DMS79 treated with DMSO at 0.1 percent for 48 hours (cell line): ENCODE data around the gene PLCD3.

Source experiments
- DNase-seq: peaks from one replicate; lab custom pipeline; 2025; lab: John Stamatoyannopoulos, UW

PLCD3 gene

DNA sequence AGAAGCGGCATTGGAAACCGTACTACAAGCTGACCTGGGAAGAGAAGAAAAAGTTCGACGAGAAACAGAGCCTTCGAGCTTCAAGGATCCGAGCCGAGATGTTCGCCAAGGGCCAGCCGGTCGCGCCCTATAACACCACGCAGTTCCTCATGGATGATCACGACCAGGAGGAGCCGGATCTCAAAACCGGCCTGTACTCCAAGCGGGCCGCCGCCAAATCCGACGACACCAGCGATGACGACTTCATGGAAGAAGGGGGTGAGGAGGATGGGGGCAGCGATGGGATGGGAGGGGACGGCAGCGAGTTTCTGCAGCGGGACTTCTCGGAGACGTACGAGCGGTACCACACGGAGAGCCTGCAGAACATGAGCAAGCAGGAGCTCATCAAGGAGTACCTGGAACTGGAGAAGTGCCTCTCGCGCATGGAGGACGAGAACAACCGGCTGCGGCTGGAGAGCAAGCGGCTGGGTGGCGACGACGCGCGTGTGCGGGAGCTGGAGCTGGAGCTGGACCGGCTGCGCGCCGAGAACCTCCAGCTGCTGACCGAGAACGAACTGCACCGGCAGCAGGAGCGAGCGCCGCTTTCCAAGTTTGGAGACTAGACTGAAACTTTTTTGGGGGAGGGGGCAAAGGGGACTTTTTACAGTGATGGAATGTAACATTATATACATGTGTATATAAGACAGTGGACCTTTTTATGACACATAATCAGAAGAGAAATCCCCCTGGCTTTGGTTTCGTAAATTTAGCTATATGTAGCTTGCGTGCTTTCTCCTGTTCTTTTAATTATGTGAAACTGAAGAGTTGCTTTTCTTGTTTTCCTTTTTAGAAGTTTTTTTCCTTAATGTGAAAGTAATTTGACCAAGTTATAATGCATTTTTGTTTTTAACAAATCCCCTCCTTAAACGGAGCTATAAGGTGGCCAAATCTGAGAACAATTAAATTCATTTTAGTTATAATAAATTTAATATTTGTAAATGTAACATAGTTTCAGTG is 17.7 kb upstream of the PLCD3 start:
- peak; percentile 58 for DNase-seq

DNA sequence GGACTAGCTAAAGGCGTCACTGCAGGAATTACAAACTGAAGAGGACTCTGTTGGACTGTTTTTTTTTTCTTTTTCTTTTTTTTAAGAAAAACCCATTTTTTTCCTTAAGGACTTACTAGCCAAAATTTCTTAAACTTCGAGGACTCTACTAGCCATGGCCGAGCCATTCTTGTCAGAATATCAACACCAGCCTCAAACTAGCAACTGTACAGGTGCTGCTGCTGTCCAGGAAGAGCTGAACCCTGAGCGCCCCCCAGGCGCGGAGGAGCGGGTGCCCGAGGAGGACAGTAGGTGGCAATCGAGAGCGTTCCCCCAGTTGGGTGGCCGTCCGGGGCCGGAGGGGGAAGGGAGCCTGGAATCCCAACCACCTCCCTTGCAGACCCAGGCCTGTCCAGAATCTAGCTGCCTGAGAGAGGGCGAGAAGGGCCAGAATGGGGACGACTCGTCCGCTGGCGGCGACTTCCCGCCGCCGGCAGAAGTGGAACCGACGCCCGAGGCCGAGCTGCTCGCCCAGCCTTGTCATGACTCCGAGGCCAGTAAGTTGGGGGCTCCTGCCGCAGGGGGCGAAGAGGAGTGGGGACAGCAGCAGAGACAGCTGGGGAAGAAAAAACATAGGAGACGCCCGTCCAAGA is 16.8 kb upstream of the PLCD3 start:
- peak; percentile 67 for DNase-seq

DNA sequence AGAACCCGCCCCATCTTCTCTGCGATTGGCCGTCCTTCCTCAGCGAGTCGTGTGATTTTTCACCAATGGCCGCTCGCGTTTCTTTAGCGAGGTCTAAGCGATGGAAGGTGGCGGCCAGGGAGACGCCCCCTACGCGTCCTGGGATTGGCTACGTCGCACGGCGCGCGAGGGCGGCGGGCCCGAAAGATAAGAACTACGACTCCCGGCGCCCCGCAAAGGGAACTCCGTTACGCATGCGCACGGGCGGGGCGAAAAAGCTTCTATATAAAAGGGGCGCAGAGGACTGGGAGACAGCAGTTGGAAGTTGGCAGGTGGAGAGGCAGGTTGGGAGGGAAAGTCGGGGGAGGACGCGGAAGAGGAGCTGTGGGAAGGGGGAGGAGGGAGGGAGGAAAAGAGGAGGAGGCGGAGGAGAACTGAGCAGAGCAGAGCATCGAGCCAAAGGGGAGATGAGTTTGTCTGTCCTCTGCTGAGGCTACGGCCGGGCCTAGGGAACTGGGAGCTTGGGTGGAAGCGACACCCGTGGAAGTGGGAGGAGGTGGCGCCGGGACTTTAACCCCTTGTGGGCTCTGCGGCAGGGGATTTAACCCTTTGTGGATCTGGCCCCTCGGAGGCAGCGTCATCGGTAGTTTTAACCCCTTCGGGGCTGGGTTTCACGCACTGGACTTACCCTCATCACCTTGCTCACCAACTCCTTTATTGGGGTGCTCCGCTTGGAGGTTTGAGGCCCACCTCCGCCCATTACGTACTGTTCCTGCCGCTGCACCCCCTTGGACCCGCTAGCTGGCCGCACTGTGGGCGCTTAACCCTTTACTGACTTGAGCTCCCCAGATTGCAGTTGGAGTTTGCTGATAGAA is 16.1 kb upstream of the PLCD3 start, which contains the start of gene HEXIM1:
TSS of gene HEXIM1 (plus strand) at position 293 of the 854 bp plus-strand sequence. CDS start 716 bp downstream, outside the sequence.
- DNase-seq: peak; percentile 99

DNA sequence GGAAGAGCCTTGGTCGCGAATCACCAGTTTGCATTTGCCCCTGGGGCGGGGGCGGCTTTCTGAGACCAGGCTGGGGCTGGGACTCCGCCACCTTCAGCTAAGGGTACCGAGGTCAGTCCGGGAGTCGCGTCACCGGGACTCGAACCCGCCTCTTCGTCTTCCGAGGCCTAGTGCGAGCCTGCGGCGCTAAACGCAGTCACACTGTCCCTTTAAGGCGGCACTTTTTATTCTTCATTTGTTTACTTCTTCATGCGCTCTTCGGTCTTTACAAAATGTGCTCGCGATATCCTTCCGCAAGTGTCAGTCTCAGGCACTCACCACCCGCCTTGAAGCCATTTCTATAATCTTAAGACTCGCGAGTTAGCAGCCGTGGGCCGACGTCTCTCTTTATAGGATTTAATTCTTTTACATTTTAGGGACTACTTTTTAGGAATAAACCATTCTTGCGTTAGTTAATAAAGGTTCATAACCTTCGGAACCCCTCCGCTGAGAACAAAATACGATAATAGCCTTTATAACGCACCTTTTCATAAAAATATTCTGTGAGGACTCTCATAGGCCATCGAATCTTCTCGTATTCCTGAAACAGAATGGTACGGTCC is 15.4 kb upstream of the PLCD3 start:
- peak; percentile 95 for DNase-seq

DNA sequence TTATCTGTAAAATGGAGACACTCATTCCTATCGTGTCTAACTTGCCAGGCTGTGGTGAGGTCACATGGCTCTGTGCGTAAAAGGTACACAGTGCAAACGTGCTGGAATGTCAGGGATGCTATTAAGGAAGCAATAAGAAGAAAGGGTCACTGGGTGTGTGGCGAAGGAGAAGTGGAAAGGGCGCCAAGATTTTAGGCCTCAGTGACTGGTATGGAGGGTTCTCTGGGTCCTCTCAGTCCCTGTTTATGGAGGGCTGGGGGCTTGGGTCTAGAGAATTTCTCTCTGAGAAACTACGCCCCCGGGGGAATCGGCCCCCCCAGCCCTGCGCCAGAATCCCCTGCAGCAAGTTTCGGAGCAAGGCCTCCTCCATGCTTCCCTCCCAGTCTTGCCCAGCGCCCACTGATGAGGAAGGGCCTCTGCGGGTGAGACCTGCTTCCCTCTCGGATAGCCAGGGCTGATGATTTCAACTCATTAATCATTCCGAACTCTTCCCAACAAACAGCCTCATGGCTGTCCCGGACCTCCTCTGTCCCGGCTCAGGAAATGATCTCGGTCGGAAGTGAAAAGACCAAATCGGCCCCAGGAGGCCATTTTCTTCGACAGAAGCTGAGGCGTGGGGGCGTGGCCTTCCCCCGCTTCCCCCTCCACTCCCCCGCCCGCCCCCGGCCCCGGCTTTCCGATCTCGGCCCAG is 14.7 kb upstream of the PLCD3 start:
- peak; percentile 87 for DNase-seq

DNA sequence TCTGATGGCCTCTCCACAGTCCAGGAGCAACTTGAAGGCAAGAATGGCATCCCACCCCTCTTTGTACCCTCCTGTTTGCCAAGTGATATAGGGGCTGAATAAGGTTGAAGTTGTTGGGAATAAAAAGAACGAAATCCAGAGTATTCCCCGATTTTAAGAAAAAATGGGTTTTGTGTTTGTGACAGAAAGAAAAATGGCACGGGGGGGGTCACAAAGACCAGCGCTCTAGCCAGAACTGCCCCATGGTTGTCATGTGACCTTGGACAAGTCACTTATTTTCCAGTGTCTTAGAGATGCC is 14.2 kb upstream of the PLCD3 start:
- DNase-seq: no peak

DNA sequence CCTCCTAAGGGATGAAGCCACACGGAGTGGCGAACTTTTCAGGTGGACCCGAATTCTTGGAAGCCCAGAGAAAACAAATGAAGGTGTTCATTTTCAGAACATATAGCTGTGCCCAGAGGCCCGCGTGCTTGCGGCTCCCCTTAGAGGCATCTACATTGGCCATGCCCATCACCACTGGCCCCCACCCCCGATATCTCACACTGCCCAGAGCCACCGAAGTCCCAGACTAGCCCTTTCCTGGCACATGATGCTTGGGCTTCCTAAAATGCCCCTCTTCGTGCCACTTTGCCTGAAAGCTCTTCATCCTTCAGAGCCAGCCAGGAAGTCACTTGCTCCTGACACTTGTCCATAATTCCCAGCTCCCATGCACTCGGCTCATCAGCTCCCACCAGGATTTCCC is 13.9 kb upstream of the PLCD3 start:
- no peak for DNase-seq

DNA sequence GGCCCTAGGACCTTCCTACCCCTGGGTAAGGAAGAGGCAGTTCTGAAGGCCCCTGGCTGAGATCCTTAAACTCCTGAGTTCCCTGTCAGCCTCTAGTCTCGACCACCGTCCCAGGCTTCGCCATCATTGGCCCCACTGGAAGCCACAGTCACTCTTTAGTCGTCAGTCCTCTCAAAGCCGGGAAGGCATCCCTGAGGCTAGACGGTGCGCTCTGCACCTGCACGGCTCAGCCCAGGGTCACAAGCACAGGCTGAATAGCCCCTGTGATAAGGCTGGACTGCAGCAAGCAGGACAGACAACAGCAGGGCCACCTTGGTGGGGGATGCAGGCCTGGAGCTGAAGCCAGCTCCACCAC is 12.7 kb upstream of the PLCD3 start:
- DNase-seq: no peak

DNA sequence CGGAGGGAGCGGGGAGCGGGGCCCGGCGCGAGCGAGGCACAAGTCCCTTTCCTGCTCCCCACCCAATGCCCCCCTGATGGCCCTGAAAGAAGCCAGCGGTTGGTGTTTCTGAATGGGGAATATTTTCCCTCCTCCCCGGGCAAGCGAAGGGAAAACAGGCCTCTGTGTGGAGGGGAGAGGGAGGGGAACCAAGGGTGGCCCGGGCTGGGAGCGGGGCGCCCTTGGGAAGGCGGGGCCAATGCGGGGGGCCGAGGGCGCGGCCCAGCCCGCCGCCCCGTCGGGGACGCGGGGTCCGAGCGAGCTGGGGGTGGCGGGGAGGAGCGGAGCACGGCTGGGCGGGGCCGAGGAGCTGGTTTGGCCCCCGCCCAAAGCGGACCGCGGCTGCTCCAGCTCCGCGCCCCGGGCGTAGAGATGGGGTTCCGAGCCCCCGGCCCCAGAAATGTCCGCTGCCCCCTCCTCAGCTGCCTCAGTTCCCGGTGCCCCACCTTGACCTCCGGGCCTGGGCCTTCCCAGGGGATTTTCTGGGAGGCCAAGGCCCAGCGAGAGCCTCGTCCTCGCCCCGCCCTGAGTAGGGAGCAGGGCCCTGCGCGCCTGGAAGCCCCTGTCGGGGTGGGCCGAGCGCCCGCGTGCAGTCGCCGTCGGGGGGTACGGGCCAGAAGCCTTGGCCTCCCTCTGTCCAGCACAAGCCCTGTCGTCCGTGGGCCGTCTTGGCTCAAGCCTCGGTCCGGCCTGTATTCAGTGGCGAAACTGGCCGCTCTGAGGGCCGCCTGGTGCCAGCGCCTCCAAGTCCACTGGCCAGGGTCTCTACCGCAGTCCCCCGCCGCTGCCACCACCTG is 12.1 kb upstream of the PLCD3 start:
- DNase-seq: no peak

DNA sequence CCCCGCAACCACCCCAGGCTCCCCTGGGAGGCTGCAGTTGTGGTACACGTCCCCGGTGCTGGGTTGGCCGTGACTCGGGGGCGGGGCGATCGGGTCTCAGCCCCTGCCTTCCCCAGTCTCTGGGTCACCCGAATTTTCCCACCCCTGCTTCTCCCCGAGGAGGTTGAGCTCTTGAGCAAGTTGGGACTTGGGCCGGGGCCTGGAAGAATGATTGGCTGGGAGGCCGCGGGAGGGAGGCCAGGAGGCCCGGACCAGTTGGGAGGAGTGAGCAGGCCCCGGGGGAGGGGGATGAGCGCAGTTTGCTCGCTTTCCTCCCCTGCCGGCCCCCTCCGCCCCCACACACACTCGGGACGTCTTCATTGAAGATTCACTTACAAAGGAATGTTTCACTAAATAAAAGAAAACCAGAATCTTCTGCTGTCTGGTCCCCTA is 11.5 kb upstream of the PLCD3 start:
- no peak for DNase-seq

DNA sequence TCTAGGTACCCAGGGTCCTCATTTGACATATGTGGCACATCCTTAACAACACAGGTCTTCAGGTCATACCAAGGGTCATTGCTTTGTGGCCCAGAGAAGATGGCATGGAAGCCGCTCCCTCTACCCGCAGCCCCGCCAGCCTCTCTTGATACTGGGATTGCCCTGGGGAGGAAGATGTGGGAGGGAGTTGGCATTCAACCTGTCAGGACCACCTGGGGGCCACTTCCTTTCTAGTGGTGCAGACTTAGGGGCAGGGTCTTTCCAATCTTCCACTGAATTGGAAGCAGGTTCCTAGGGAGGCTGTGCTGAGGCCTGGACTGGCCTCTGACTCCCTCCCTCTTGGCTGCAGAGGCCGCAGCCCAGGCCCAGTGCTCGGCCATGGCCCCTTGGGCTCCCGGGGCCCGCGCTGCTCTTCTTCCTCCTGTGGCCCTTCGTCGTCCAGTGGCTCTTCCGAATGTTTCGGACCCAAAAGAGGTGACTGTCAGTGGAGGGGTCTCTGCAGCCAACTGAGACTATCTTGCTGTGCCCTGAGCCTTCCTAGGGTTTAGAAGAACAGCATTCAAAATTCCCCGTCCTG is 10.9 kb upstream of the PLCD3 start:
- no peak for DNase-seq

DNA sequence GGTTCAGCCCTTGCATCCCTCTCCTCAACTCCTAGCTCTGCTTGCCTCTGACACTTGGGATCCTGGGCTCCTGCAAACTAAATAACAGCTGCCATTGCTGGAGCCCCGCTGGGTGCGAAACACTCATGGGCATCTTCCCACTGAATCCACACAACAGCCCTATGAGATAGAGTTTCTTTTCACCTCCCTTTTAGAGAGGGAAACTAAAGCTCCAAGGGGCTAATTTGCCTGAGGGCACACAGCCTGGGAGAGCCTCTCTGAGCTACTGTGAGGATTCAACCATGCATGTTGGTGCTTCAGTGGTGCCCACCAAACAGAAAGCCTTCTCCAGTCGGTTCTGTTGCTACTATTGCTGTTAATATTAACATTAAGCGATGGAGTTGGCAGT is 7.2 kb upstream of the PLCD3 start:
- DNase-seq: no peak

DNA sequence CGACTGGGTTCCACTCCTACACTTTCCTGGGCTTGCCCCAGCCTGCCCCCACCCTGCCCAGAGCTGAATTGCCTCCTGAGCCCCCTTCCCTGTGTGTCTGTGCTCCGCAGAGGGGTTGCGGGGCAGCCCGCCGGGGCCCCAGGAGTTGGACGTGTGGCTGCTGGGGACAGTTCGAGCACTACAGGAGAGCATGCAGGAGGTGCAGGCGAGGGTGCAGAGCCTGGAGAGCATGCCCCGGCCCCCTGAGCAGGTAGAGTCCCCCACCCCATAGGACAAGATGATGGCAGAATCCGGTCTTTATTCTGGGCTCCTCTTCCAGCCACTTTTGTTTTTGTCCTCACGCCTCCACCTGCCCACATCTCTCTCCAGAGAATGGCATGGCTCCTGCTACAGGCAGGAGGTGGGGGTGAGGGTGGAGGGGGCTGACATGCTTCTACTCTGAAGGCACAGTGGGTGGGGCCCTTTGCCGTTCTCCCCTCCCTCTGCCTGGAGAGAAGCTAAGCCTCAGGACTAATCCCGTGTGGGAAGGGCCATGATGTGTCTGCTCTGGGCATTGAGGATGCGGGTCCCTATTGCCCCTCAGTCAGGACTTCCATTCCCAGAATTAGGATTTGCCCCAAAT is 6.7 kb upstream of the PLCD3 start:
- DNase-seq: no peak

DNA sequence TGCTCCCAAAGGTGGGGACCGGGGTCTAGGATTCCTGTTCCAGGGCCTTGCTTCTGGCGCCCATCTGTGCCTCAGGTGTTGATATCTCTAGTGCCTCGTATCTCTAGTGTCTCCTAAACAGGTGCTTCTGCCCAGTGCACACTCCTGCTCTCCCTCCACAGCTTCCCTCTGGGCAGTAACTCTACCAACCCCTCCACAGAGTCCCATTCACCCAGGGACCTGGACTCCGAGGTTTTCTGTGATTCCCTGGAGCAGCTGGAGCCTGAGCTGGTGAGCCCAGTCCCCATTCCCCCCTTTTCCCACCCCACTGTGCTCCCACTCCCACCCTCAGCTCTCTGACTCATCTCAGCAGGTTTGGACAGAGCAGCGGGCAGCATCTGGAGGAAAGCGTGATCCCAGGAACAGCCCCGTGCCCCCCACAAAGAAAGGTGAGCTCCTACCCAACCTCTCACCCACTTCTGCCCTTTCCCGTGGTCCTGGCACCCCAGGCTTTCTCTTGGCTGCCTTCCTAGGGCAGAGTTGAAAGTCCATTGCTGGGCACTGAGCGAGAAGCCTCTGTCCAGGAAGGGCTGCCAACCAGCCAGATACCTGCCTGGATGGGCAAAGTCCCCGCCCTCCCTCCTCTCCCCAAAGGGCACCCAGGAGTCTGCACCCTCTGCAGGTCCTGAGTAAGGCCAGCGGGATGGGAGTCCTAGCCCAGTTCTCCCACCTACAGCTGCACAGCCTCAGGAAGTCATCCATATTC is 5.4 kb upstream of the PLCD3 start:
- DNase-seq: no peak

DNA sequence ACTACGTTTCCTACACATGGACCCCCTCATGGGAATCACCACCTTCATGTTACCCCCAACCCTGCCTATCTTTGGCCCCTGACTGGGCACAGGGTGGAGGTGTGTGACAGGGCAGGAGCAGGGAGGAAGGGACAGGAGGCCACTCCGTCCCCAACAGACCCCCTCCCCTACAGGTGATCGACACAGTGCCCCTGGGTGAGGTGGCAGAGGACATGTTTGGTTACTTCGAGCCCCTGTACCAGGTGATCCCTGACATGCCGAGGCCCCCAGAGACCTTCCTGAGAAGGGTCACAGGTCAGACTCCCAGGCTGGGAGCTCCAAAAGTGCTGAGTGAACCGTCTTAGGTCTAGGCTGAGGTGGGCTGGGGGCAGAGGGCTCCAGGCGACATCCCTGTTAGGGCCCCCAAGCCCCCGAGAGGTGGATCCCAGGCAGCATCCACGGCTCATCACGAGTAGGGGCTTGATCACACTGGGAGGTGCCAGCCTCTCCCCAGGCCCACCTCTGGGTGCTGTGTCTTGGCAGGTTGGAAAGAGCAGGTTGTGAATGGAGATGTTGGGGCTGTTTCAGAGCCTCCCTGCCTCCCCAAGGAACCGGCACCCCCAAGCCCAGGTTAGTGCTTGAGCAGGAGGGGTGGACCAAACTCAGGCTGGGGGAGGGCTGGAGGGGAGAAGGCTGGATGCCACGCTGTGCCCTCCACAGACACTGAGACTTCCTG is 4.7 kb upstream of the PLCD3 start:
- no peak for DNase-seq

DNA sequence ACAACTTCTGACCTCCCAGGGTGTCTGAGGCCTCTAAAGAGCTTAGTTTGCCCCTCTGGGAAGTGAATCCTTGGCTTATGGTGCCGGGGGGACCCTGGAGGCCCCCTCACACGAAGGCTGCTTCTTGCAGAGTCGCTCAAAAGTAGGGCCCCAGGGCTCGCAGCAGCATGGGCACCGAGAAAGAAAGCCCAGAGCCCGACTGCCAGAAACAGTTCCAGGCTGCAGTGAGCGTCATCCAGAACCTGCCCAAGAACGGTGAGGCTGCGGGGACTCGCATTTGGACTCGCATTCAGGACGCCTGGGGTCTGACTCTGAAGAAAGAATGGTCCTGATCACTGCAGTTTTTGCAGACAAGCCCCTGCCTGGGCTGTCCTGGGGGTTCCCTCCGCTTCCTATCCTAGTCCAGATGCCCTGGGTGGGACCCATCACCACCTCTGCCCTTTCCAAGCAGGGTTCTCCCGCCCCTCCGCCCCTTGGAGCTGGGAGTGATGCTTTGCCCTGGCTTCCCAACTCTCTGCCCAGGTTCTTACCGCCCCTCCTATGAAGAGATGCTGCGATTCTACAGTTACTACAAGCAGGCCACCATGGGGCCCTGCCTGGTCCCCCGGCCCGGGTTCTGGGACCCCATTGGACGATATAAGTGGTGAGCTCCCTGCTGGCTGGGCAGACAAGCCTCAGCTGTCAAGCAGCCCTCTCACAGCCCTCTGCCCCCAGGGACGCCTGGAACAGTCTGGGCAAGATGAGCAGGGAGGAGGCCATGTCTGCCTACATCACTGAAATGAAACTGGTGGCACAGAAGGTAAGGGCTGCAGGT is 3.9 kb upstream of the PLCD3 start:
- no peak for DNase-seq

DNA sequence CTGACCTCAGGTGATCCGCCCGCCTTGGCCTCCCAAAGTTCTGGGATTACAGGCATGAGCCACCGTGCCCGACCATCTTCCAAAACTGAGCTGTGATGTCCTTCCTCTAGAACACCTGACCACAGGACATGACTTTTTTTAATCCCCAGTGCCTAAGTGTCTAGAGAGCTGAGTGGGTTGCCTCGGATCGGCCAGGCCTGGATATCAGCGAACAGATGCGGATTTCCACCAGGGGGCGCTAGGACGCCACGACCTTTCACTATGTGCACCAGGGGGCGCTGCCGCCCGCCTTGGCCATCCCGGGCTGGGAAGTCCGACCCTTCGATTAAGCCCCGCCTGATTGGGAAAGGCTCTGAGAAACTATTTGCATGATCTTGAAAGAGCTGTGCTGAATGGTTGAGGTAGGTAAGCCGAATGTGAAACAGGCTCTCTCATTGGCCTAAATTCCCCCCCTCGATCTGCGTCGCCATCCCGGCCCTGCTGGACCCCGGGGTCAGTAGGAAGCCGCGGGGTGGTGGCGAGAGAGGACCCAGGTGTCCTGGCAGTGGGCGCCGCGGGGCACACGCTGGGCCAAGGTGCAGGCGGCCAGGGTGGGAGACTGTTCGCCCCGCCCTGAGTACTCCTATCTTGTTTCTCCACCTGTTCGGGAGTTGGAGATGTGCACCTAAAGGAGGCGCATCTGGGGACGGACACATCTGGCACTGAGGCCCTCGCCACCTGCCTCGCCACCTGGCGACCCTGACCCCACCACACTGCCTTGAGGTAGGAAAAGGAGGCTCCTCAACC is 3.1 kb upstream of the PLCD3 start, which contains the start of gene ACBD4:
TSS of gene ACBD4 (plus strand) at position 496 of the 786 bp plus-strand sequence. CDS start 458 bp downstream, outside the sequence.
- peak; percentile 94 for DNase-seq
